ENCODE measurements around the gene LYPD6B. TPM values are rescaled to one million over a fixed set of nuclear protein-coding genes. Genes with fewer than 3 reads are reported as not detected.
A peak's percentile ranks its signal among the peaks of the same experiment; 100 is the strongest.

LYPD6B gene
- total and polyA plus RNA-seq, 2 donors (not counting 3 experiments of a cell fraction or from before 2014, with no cell fraction given) = not detected

GRCh38 chr2:148989882-148990493 lies 48.5 kb upstream of the LYPD6B start:
- no peak overlapping the region for H3K27ac ChIP-seq (ENCODE audit: insufficient read depth, low read depth, low read length)
- H3K4me2 ChIP-seq (ENCODE audit: insufficient read depth, low read length) = no peak overlapping the region
- no peaks in the 10 kb centered on the region for H3K4me1 ChIP-seq (ENCODE audit: control insufficient read depth, extremely low read depth, insufficient read depth, low read length)
- DNase-seq (ENCODE audit: low read depth, low spot score) (peak; percentile 75), FAIRE-seq (peak; percentile 79)
- no TSS peak for BruUV-seq (replicated peaks)
- no peaks in the 10 kb centered on the region for H3K79me2 ChIP-seq (ENCODE audit: control insufficient read depth, insufficient read depth, low read length)
- ChIA-PET CTCF (interaction anchor here (0.6 to 3.2 kb wide), 38 partner anchors 10 to 1907 kb away, joined by 3 to 36 read pairs (median 4); partner anchors contain the start of genes MBD5 and ORC4), POLR2A (no interaction called here)
- H4K20me1 ChIP-seq (replicated peaks; ENCODE audit: control insufficient read depth, extremely low read depth, insufficient read depth, low read length) = no peaks in the 10 kb centered on the region
- no peak overlapping the region for H2AFZ ChIP-seq (ENCODE audit: low read depth, low read length)
- no peak overlapping the region for H3K4me3 ChIP-seq (replicated peaks in 1 of 3; ENCODE audit: insufficient read depth in 1 of 3, low read depth in 1 of 3, low read length in 3 of 3)
- intact Hi-C loops (cut with micrococcal nuclease) (loop anchor here (1.0 to 10.0 kb wide), 6 partner anchors 63 to 1053 kb away; partner anchors contain the start of gene EPC2), dilution Hi-C loops (cut with MboI; ENCODE audit: extremely low pct_ligation_motif_present, low sequenced_read_pairs) (no loop called here)
- peak; percentile 55 to 59 for TF ChIP-seq CTCF (IDR thresholded peaks at IDR 0.05; ENCODE audit: extremely low read depth in 1 of 2, insufficient read depth in 1 of 2, low read depth in 1 of 2, low read length in 2 of 2)
- no peak for TF ChIP-seq POLR2AphosphoS5 (IDR thresholded peaks at IDR 0.05; ENCODE audit: insufficient read depth, low read depth, low read length)
- no peaks in the 10 kb centered on the region for H3K9me3 ChIP-seq (replicated peaks; ENCODE audit: control insufficient read depth, insufficient read depth, low read length)
- H3K9me1 ChIP-seq (replicated peaks; ENCODE audit: control insufficient read depth, extremely low read depth, insufficient read depth, low read length) = no peaks in the 10 kb centered on the region
- no peaks in the 10 kb centered on the region for H3K36me3 ChIP-seq (ENCODE audit: control insufficient read depth in 2 of 2, extremely low read depth in 1 of 2, insufficient read depth in 2 of 2, low read length in 2 of 2)
- H3K27me3 ChIP-seq (ENCODE audit: control insufficient read depth in 2 of 2, insufficient read depth in 2 of 2, low read length in 2 of 2) = no peaks in the 10 kb centered on the region
- H3K9ac ChIP-seq (replicated peaks; ENCODE audit: extremely low read depth, insufficient read depth, low read length) = no peak overlapping the region

GRCh38 chr2:148990968-148991367 lies 47.5 kb upstream of the LYPD6B start:
- no peaks in the 10 kb centered on the region for H3K9me1 ChIP-seq (replicated peaks; ENCODE audit: control insufficient read depth, extremely low read depth, insufficient read depth, low read length)
- DNase-seq (ENCODE audit: low read depth, low spot score) = no peak
- H3K9me3 ChIP-seq (replicated peaks; ENCODE audit: control insufficient read depth, insufficient read depth, low read length) = no peaks in the 10 kb centered on the region
- H4K20me1 ChIP-seq (replicated peaks; ENCODE audit: control insufficient read depth, extremely low read depth, insufficient read depth, low read length) = no peaks in the 10 kb centered on the region
- dilution Hi-C loops (cut with MboI; ENCODE audit: extremely low pct_ligation_motif_present, low sequenced_read_pairs) = no loop called here
- no TSS peak for BruUV-seq (replicated peaks)
- H3K4me3 ChIP-seq (replicated peaks in 1 of 3; ENCODE audit: insufficient read depth in 1 of 3, low read depth in 1 of 3, low read length in 3 of 3) = no peak overlapping the region
- intact Hi-C loops (cut with micrococcal nuclease) = loop anchor here (1.0 to 2.0 kb wide), 5 partner anchors 64 to 1054 kb away; no protein-coding TSS in a partner anchor
- CTCF ChIA-PET = interaction anchor here (1.5 to 3.2 kb wide), 3 partner anchors 26 to 1002 kb away, joined by 5 to 36 read pairs (median 6); no protein-coding TSS in a partner anchor
- no peaks in the 10 kb centered on the region for H3K27me3 ChIP-seq (ENCODE audit: control insufficient read depth in 2 of 2, insufficient read depth in 2 of 2, low read length in 2 of 2)
- no peak for FAIRE-seq
- TF ChIP-seq FOS (IDR thresholded peaks at IDR 0.05; ENCODE audit: borderline replicate concordance, insufficient read depth, low read length) (no peak), CTCF (IDR thresholded peaks at IDR 0.05; ENCODE audit: extremely low read depth in 1 of 2, insufficient read depth in 1 of 2, low read depth in 1 of 2, low read length in 2 of 2) (no peak), POLR2A (IDR thresholded peaks at IDR 0.05; ENCODE audit: low read depth, low read length) (no peak), POLR2AphosphoS5 (IDR thresholded peaks at IDR 0.05; ENCODE audit: insufficient read depth, low read depth, low read length) (no peak), MAX (IDR thresholded peaks at IDR 0.05; ENCODE audit: insufficient read depth, insufficient read length) (no peak), JUN (IDR thresholded peaks at IDR 0.05; ENCODE audit: borderline replicate concordance, insufficient read depth, insufficient read length, low read depth) (no peak), MYC (IDR thresholded peaks at IDR 0.05; ENCODE audit: low read depth, low read length) (no peak), GATA2 (IDR thresholded peaks at IDR 0.05; ENCODE audit: insufficient read depth, insufficient read length, low read depth, low read length) (no peak)
- no peak overlapping the region for H3K9ac ChIP-seq (replicated peaks; ENCODE audit: extremely low read depth, insufficient read depth, low read length)
- no peaks in the 10 kb centered on the region for H3K4me1 ChIP-seq (ENCODE audit: control insufficient read depth, extremely low read depth, insufficient read depth, low read length)
- H2AFZ ChIP-seq (ENCODE audit: low read depth, low read length) = no peak overlapping the region
- H3K79me2 ChIP-seq (ENCODE audit: control insufficient read depth, insufficient read depth, low read length) = no peaks in the 10 kb centered on the region
- no peaks in the 10 kb centered on the region for H3K36me3 ChIP-seq (ENCODE audit: control insufficient read depth in 2 of 2, extremely low read depth in 1 of 2, insufficient read depth in 2 of 2, low read length in 2 of 2)
- H3K27ac ChIP-seq (ENCODE audit: insufficient read depth, low read depth, low read length) = no peak overlapping the region
- no peak overlapping the region for H3K4me2 ChIP-seq (ENCODE audit: insufficient read depth, low read length)
- POLR2A ChIA-PET = no interaction called here

Data from endothelial cell of umbilical vein (primary cell).